Lung (tissue), 12 donors: ENCODE results near the gene SLC6A13. TPM values are rescaled to one million over a fixed set of nuclear protein-coding genes. Genes with fewer than 3 reads are reported as not detected.

Experiments used
- ATAC-seq: fragments of 200-7000 bp; cut with Tn5 transposase; one replicate; pipeline ENCODE4 v1.9.1; 2020; ENCODE audit warnings: moderate number of reproducible peaks; ENCODE audit not compliant: insufficient read depth, low FRiP score
- DNase-seq, 3 donors: peaks; one replicate each; pipeline ENCODE4 v3.0.0-alpha.2; 2013 to 2017
- H3K27ac ChIP-seq, 2 donors: one replicate each; pipeline ENCODE4 v1.5.1; 2013; ENCODE audit warnings: mild to moderate bottlenecking in 2 of 2, moderate library complexity in 2 of 2, control low read depth in 1 of 2, inconsistent platforms in 1 of 2, low read depth in 1 of 2, low read length in 1 of 2
- H3K27me3 ChIP-seq, 3 donors: one replicate each; pipeline ENCODE4 v1.5.1; 2013; ENCODE audit warnings: low read length in 2 of 3; ENCODE audit not compliant: control insufficient read depth in 3 of 3, insufficient read depth in 3 of 3
- H3K36me3 ChIP-seq, 4 donors: one replicate each; pipeline ENCODE4 v1.5.1; 2013; ENCODE audit warnings: low read length in 4 of 4, mild to moderate bottlenecking in 1 of 4, moderate library complexity in 1 of 4; ENCODE audit not compliant: control insufficient read depth in 4 of 4, insufficient read depth in 4 of 4
- H3K4me1 ChIP-seq, 5 donors: one replicate each; pipeline ENCODE4 v1.5.1; 2013; ENCODE audit warnings: low read length in 5 of 5, mild to moderate bottlenecking in 2 of 5, moderate library complexity in 1 of 5; ENCODE audit not compliant: control insufficient read depth in 5 of 5, insufficient read depth in 5 of 5
- H3K4me3 ChIP-seq: one replicate; pipeline ENCODE4 v1.5.1; 2013; ENCODE audit warnings: mild to moderate bottlenecking, control low read depth, moderate library complexity
- H3K9ac ChIP-seq, 2 donors: one replicate each; pipeline ENCODE4 v1.5.1; 2013; ENCODE audit warnings: low read length in 2 of 2, control low read depth in 1 of 2; ENCODE audit not compliant: insufficient read depth in 1 of 2
- H3K9me3 ChIP-seq, 4 donors: one replicate each; pipeline ENCODE4 v1.5.1; 2013; ENCODE audit warnings: low read length in 3 of 4, mild to moderate bottlenecking in 1 of 4, moderate library complexity in 1 of 4; ENCODE audit not compliant: control insufficient read depth in 4 of 4, insufficient read depth in 3 of 4
- CTCF ChIP-seq: IDR thresholded peaks from 2 replicates; pipeline ENCODE4 v1.5.1; 2012; ENCODE audit warnings: mild to moderate bottlenecking; ENCODE audit errors: control extremely low read depth, extremely low read depth
- WGBS, 2 donors: extraction: QIAGEN DNeasy Blood & Tissue Kit; methylation state at CpG; one replicate each; pipeline ENCODE4 v1.1.7; 2013; 5-methylcytosine and 5-hydroxymethylcytosine counted together
- polyA plus RNA-seq, 2 donors: library from polyadenylated mRNA; stranded (reverse); fragments of 200-250 nt; gene quantifications; one replicate each; pipeline ENCODE4 v1.2.1, GENCODE V29; 2013
- total RNA-seq, 2 donors: library from RNA; depleted of rRNA in 1 of 2; stranded (reverse); fragments of >200 nt in 1 of 2; gene quantifications; one replicate each; pipeline ENCODE4 v1.2.1, GENCODE V29; 2014 to 2021
- donor health status: control.
- donor health status: control.
- donor health status: Bipolar disorder and iron deficiency.
- donor health status: healthy.
- donor health status: DM: yes; HTN: yes; CAD: no.

Gene SLC6A13
- total and polyA plus RNA-seq, 4 donors = 0.46 to 2.4 (median 1.0) TPM

DNA sequence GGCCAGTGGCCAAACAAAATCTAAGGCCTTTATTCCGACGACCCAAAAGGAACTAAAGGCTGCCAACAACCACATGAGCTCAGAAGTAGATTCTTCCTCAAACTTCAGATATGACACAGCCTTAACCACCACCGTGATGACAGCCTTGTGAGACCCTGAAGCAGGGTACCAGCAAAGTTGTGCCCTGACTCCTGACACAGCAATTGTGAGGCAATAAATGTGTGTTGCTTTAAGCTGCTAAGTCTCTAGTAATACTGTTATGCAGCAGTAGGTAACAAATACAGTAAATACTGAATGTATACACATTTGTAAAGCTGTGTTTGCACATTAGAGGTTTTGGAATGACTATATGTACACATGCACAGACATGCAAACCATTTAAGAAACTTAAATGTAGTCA lies 10.7 kb upstream of the SLC6A13 start:
- Histone ChIP-seq H3K9me3 (no peaks in the 10 kb centered on the region), H3K4me3 (no peak overlapping the region), H3K36me3 (no peaks in the 10 kb centered on the region), H3K27me3 (peaks cover 0 to 6% (median 3%) of the 10 kb centered on the region in 3 donors), H3K4me1 (peaks cover 0 to 10% (median 4%) of the 10 kb centered on the region in 5 donors), H3K27ac (no peak overlapping the region), H3K9ac (no peak overlapping the region)
- ATAC-seq (no peak), DNase-seq (peak in 1 of 3 donors; percentile 11)
- 34 to 43% methylated on average over 3 of the region's 3 CpGs for WGBS, 2 donors
- no peak for TF ChIP-seq CTCF

- no peak overlapping the region for H3K27ac ChIP-seq
- WGBS, 2 donors = 80 to 82% methylated on average over 6 of the region's 6 CpGs
- TF ChIP-seq CTCF = no peak
- no peaks in the 10 kb centered on the region for H3K9me3 ChIP-seq
- H3K36me3 ChIP-seq = no peaks in the 10 kb centered on the region
- H3K27me3 ChIP-seq = peaks cover 0 to 10% (median 4%) of the 10 kb centered on the region in 3 donors
- no peak overlapping the region for H3K4me3 ChIP-seq
- ATAC-seq = no peak
- H3K4me1 ChIP-seq = peaks cover 0 to 14% (median 5%) of the 10 kb centered on the region in 5 donors
- no peak overlapping the region for H3K9ac ChIP-seq
- no peak for DNase-seq
These were observed 10.3 kb upstream of the SLC6A13 start for GRCh38 chr12:272942-273341.

GRCh38 chr12:271161-271560 lies 8.5 kb upstream of the SLC6A13 start:
- ATAC-seq = no peak
- no peaks in the 10 kb centered on the region for H3K9me3 ChIP-seq
- peaks cover 0 to 21% (median 5%) of the 10 kb centered on the region in 5 donors for H3K4me1 ChIP-seq
- no peak for TF ChIP-seq CTCF
- no peaks in the 10 kb centered on the region for H3K36me3 ChIP-seq
- peak in 1 of 3 donors; percentile 61 for DNase-seq
- H3K27me3 ChIP-seq = peaks cover 0 to 14% (median 8%) of the 10 kb centered on the region in 3 donors
- H3K4me3 ChIP-seq = no peak overlapping the region
- H3K27ac ChIP-seq = no peak overlapping the region
- 80 to 87% methylated on average over 4 of the region's 4 CpGs for WGBS, 2 donors
- H3K9ac ChIP-seq = no peak overlapping the region

GRCh38 chr12:269191-269590 lies 6.6 kb upstream of the SLC6A13 start:
- no peak overlapping the region for H3K9ac ChIP-seq
- DNase-seq (peak; percentile 24 to 63 (median 32)), ATAC-seq (no peak)
- no peaks in the 10 kb centered on the region for H3K9me3 ChIP-seq
- TF ChIP-seq CTCF = no peak
- 42 to 44% methylated on average over 3 of the region's 3 CpGs for WGBS, 2 donors
- H3K4me3 ChIP-seq = no peak overlapping the region
- no peak overlapping the region for H3K27ac ChIP-seq
- peaks cover 0 to 21% (median 5%) of the 10 kb centered on the region in 5 donors for H3K4me1 ChIP-seq
- H3K36me3 ChIP-seq = no peaks in the 10 kb centered on the region
- peaks cover 0 to 16% (median 8%) of the 10 kb centered on the region in 3 donors for H3K27me3 ChIP-seq
